ENCODE measurements around the gene NOS3.

The NOS3 gene

DNA sequence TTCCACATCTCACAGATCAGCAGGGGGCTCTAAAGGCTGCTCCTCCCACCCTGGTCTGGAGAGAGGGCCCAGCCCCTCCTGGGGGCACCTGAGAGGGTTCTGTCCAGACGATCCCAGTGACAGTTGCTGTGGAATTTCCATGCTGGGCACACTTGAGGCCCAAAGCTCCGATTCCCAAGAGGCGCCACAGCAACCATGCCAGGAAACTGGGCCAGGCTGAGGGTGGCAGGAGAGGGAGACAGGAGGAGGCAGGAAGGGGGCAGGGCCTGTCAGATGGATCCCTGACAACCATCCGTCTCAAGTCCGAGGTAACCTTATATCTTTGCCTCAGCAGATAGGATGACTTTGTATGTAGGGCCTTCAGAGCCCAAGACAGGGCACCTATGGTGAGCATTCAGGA, 4.3 kb upstream of the NOS3 start:
- no peak overlapping the region for H3K4me3 ChIP-seq (ENCODE audit: low read depth, low read length)
- no peak for DNase-seq (ENCODE audit: low read depth, low spot score)
- TF ChIP-seq, protein P1, sequence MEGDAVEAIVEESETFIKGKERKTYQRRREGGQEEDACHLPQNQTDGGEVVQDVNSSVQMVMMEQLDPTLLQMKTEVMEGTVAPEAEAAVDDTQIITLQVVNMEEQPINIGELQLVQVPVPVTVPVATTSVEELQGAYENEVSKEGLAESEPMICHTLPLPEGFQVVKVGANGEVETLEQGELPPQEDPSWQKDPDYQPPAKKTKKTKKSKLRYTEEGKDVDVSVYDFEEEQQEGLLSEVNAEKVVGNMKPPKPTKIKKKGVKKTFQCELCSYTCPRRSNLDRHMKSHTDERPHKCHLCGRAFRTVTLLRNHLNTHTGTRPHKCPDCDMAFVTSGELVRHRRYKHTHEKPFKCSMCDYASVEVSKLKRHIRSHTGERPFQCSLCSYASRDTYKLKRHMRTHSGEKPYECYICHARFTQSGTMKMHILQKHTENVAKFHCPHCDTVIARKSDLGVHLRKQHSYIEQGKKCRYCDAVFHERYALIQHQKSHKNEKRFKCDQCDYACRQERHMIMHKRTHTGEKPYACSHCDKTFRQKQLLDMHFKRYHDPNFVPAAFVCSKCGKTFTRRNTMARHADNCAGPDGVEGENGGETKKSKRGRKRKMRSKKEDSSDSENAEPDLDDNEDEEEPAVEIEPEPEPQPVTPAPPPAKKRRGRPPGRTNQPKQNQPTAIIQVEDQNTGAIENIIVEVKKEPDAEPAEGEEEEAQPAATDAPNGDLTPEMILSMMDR (IDR thresholded peaks at IDR 0.05; ENCODE audit: low read depth, low read length): no peak
- in situ Hi-C loops (cut with HindIII; ENCODE audit: low sequenced_read_pairs): no loop called here

DNA sequence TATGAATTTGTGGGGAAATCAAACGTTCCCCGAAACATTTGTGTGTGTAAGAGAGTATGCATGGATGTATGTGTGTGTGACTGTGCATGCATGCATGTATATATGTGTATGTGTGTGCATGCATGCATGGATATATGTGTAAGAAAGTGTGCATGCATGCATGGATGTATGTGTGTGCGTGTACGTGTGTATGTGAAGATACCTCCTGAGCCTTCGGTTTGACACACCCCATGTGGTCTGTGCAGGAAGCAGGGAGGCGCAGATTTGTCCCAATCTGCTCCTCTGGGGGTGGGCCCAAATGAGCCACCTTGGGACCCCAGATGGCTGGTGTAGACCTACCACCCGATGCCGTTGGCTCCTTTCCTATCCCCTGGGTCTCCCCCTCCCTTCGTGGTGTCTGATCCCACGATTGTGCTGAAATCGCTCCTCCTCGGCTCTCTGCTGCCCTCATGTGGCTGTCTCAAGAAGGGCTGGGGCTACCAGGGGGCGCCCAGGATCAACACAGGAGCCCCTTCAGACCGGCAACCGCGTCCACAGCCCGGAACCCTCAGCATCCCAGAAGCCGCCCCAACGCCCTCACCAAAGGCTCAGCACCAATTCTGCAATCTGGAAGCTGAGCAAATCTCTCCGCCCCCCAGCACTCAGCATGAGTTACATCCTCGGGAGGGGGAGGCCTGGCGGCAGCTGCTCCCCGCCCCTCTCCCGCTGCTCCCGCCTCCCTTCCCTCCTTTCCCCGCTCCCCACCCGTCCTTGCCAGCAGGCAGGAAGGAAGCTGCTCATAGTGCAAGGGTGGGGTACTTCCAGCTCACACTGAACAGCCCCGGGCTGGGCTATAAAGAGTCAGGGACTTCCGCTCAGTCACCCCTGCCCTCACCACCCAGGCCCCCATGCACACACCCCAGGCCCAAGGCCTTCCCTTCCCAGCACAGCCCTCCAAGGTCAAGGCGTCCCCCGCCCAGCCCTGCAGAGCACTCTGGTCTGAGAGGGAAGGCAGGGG, 2.3 kb upstream of the NOS3 start:
- TF ChIP-seq, protein P1 (IDR thresholded peaks at IDR 0.05; ENCODE audit: low read depth, low read length): peak; percentile 86
- no peak for DNase-seq (ENCODE audit: low read depth, low spot score)
- no peak overlapping the region for H3K4me3 ChIP-seq (ENCODE audit: low read depth, low read length)
- in situ Hi-C loops (cut with HindIII; ENCODE audit: low sequenced_read_pairs): no loop called here

DNA sequence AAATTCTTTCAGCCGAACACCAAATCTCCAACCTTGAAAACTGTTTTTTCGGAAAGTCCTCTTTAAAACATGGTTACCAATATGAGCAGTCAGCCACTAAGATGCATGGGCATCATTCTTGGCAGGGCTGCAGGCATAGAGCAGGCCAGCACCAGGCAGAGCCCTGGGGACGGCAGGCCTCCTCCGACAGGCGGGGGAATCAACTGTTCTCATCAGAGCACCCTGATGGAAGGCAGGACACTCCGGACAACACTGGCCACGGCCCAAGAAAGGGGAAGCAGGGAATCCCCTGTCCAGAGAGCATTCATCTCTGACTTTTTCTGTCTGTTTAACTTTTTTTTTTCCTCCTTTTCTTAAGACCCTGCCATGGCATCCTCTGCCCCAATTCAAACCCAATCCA, 1.4 kb upstream of the NOS3 start:
- H3K4me3 ChIP-seq (ENCODE audit: low read depth, low read length): no peak overlapping the region
- no peak for DNase-seq (ENCODE audit: low read depth, low spot score)
- TF ChIP-seq, protein P1 (IDR thresholded peaks at IDR 0.05; ENCODE audit: low read depth, low read length): no peak
- in situ Hi-C loops (cut with HindIII; ENCODE audit: low sequenced_read_pairs): no loop called here

DNA sequence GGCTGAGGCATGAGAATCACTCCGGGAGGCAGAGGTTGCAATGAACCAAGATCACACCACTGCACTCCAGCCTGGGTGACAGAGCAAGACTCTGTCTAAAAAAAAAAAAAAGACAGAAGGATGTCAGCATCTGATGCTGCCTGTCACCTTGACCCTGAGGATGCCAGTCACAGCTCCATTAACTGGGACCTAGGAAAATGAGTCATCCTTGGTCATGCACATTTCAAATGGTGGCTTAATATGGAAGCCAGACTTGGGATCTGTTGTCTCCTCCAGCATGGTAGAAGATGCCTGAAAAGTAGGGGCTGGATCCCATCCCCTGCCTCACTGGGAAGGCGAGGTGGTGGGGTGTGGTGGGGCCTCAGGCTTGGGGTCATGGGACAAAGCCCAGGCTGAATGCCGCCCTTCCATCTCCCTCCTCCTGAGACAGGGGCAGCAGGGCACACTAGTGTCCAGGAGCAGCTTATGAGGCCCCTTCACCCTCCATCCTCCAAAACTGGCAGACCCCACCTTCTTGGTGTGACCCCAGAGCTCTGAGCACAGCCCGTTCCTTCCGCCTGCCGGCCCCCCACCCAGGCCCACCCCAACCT, 1.3 kb downstream of the NOS3 start:
- H3K4me3 ChIP-seq (ENCODE audit: low read depth, low read length): no peak overlapping the region
- no peak for DNase-seq (ENCODE audit: low read depth, low spot score)
- in situ Hi-C loops (cut with HindIII; ENCODE audit: low sequenced_read_pairs): no loop called here
- TF ChIP-seq, protein P1 (IDR thresholded peaks at IDR 0.05; ENCODE audit: low read depth, low read length): no peak

DNA sequence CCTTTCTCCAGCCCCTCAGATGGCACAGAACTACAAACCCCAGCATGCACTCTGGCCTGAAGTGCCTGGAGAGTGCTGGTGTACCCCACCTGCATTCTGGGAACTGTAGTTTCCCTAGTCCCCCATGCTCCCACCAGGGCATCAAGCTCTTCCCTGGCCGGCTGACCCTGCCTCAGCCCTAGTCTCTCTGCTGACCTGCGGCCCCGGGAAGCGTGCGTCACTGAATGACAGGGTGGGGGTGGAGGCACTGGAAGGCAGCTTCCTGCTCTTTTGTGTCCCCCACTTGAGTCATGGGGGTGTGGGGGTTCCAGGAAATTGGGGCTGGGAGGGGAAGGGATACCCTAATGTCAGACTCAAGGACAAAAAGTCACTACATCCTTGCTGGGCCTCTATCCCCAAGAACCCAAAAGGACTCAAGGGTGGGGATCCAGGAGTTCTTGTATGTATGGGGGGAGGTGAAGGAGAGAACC, 2.1 kb downstream of the NOS3 start:
- no peak overlapping the region for H3K4me3 ChIP-seq (ENCODE audit: low read depth, low read length)
- TF ChIP-seq, protein P1 (IDR thresholded peaks at IDR 0.05; ENCODE audit: low read depth, low read length): no peak
- no peak for DNase-seq (ENCODE audit: low read depth, low spot score)
- in situ Hi-C loops (cut with HindIII; ENCODE audit: low sequenced_read_pairs): no loop called here

DNA sequence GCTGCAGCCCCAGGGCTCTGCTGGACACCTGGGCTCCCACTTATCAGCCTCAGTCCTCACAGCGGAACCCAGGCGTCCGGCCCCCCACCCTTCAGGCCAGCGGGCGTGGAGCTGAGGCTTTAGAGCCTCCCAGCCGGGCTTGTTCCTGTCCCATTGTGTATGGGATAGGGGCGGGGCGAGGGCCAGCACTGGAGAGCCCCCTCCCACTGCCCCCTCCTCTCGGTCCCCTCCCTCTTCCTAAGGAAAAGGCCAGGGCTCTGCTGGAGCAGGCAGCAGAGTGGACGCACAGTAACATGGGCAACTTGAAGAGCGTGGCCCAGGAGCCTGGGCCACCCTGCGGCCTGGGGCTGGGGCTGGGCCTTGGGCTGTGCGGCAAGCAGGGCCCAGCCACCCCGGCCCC, 2.7 kb downstream of the NOS3 start:
- in situ Hi-C loops (cut with HindIII; ENCODE audit: low sequenced_read_pairs): no loop called here
- no peak for DNase-seq (ENCODE audit: low read depth, low spot score)
- no peak overlapping the region for H3K4me3 ChIP-seq (ENCODE audit: low read depth, low read length)
- TF ChIP-seq, protein P1 (IDR thresholded peaks at IDR 0.05; ENCODE audit: low read depth, low read length): no peak

Data from astrocyte of the spinal cord (primary cell).